ENCODE data around the gene LIPG.

DNA sequence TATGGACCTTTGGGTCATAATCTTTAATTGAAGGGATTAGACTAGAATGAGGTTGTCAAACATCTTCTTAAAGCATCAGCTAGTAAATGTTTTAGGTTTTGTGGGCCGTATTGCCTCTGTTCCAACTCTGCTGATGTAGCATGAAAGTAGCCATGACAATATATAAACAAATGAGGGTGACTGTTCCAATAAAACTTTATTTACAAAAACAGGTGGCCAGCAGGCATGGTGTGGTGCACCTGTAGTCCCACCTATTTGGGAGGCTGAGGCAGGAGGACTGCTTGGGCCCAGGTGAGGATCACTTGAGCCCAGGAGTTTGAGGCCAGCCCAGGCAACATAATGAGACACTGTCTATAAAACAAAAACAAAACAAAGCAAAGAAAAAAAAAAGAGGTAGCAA is 18.4 kb downstream of the LIPG start:
- TF ChIP-seq, protein P1, sequence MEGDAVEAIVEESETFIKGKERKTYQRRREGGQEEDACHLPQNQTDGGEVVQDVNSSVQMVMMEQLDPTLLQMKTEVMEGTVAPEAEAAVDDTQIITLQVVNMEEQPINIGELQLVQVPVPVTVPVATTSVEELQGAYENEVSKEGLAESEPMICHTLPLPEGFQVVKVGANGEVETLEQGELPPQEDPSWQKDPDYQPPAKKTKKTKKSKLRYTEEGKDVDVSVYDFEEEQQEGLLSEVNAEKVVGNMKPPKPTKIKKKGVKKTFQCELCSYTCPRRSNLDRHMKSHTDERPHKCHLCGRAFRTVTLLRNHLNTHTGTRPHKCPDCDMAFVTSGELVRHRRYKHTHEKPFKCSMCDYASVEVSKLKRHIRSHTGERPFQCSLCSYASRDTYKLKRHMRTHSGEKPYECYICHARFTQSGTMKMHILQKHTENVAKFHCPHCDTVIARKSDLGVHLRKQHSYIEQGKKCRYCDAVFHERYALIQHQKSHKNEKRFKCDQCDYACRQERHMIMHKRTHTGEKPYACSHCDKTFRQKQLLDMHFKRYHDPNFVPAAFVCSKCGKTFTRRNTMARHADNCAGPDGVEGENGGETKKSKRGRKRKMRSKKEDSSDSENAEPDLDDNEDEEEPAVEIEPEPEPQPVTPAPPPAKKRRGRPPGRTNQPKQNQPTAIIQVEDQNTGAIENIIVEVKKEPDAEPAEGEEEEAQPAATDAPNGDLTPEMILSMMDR (IDR thresholded peaks at IDR 0.05) = no peak
- TF ChIP-seq, protein P2, sequence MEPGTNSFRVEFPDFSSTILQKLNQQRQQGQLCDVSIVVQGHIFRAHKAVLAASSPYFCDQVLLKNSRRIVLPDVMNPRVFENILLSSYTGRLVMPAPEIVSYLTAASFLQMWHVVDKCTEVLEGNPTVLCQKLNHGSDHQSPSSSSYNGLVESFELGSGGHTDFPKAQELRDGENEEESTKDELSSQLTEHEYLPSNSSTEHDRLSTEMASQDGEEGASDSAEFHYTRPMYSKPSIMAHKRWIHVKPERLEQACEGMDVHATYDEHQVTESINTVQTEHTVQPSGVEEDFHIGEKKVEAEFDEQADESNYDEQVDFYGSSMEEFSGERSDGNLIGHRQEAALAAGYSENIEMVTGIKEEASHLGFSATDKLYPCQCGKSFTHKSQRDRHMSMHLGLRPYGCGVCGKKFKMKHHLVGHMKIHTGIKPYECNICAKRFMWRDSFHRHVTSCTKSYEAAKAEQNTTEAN (CRISPR knock-in tag; IDR thresholded peaks at IDR 0.05) = no peak
- TF ChIP-seq, protein P3, sequence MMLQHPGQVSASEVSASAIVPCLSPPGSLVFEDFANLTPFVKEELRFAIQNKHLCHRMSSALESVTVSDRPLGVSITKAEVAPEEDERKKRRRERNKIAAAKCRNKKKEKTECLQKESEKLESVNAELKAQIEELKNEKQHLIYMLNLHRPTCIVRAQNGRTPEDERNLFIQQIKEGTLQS (CRISPR knock-in tag; conservative IDR thresholded peaks at IDR 0.05) = no peak
- TF ChIP-seq, protein P4, sequence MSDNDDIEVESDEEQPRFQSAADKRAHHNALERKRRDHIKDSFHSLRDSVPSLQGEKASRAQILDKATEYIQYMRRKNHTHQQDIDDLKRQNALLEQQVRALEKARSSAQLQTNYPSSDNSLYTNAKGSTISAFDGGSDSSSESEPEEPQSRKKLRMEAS (CRISPR knock-in tag; IDR thresholded peaks at IDR 0.05) = no peak
